DMS 273 (cell line): ENCODE results near the gene NHLRC3.
"Not testable (repeated sequence)": the region's sequence is repeated elsewhere in the genome, so short reads cannot be mapped to it uniquely, and the experiment has no call there.

Experiments used
- DNase-seq: peaks from one replicate; lab custom pipeline; 2025; ENCODE audit not compliant: unreplicated experiment; lab: John Stamatoyannopoulos, UW

The NHLRC3 gene, protein sequence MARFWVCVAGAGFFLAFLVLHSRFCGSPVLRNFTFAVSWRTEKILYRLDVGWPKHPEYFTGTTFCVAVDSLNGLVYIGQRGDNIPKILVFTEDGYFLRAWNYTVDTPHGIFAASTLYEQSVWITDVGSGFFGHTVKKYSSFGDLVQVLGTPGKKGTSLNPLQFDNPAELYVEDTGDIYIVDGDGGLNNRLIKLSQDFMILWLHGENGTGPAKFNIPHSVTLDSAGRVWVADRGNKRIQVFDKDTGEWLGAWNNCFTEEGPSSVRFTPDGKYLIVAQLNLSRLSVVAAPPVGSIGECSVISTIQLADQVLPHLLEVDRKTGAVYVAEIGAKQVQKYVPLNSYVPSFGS

DNA sequence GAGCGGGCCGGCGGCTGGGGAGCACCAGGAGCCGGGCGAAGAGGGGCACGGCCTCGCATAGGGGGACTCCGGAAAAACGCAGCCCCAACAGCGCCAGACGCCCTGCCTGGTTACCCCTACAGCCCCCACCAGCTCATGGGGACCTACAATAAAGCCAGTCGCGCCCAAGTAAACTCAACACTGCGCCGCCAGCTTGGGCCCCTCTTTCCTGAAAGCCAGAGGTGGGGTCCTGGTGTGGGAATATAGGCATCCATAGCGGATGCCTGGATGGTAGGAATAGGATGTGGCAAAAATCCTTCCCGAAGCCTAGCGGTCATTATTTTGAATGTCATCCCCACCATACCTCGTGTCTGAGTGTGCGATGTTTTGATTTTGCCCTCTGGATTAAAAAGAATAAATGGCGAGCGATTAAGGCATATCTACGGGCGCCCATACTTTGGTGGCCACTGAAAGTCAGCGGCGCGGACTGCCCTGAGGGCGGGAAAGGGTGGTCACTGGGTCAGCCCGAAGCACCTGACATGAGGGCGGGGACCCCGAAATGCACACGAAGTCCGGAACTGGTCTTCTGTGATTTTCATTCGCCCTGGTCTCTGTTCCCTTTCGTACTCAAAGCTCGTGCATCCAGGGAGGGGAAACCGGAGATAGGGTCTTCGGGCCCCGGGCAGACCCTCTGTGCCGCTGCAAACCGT lies at the start of gene NHLRC3, which contains the start of gene PROSER1:
NHLRC3 (plus strand) TSS at position 577 of the 689 bp plus-strand sequence. CDS start 184 bp downstream, outside the sequence.
PROSER1 (minus strand) TSS at position 210 of the 689 bp plus-strand sequence. CDS start 847 bp downstream, outside the sequence.
- peak; percentile 89 for DNase-seq

DNA sequence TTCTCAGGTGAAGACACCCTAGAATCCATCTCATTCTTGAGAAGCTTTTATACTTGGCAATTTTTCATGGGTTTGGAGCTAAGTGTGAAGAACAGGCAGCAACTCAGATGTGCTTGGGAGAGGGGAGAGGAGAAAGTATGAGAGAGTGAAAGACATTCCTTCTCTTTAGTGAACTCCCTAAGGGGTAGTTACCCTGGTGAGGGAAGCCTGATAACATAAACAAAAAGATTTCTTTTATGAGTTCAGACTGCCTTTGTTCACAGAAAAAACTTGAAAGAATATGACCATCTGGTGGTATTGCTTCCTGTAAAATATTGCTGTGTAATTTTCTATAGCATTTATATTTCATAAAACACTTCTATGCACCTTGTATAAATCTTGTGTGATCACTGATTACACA lies 47.6 kb upstream of the NHLRC3 start, which contains the start of gene STOML3:
STOML3 (minus strand) TSS at position 139 of the 400 bp plus-strand sequence; CDS start at position 29, 110 bp downstream.
- DNase-seq = no peak

DNA sequence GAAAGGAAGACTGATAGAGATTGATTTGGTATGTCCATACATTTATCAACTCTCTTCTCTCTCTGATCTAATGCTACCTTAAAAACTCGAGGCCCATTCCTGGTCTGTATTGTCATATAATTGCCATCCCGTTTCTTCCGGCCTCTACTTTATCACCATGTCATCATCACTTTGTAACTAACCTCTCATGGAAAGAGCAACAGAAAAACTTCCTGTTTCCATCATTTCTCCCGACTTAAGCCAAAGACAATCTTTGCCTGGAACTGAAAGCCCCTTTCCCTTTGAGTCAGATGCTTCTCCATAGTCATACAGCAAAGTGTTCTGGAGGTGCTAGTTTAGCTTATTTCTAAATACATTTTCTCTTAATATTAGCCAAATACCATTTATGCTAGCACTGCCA lies 44.9 kb upstream of the NHLRC3 start:
- DNase-seq = no peak

DNA sequence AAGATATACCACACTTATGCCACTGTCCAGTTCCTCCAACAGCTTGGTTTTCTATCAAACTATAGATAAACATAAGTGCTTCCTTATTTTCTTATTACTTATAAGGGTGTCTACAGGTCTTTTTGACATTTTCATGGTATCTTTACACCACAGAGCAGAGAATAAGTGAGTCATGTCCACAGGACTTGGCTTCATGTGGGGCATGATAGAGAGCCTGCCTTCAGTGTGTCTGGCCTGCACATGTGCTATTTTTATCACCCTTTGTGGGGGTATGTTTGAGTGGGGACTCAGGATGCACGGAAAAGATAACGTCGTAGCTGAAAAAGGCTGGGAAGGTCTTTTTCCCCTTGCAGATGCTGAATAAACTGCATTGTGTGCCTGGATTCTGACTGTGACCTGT lies 39.5 kb upstream of the NHLRC3 start:
- DNase-seq = no peak

DNA sequence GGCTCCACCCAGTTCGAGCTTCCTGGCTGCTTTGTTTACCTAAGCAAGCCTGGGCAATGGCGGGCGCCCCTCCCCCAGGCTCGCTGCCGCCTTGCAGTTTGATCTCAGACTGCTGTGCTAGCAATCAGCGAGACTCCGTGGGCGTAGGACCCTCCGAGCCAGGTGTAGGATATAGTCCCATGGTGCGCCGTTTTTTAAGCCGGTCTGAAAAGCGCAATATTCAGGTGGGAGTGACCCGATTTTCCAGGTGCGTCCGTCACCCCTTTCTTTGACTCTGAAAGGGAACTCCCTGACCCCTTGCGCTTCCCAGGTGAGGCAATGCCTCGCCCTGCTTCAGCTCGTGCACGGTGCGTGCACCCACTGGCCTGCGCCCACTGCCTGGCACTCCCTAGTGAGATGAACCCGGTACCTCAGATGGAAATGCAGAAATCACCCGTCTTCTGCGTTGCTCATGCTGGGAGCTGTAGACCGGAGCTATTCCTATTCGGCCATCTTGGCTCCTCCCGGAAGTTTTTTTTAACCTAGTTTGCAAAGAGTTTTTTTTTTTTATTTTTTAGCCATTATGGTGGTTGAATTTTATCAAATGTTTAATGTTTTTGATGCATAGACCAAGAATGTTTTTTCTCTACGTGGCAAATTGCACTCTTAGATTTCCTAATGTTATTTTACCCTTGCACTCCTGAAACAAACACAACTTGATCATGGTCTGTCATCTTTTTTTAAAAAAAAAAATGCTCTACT lies 31.7 kb upstream of the NHLRC3 start:
- not testable (repeated sequence) for DNase-seq

DNA sequence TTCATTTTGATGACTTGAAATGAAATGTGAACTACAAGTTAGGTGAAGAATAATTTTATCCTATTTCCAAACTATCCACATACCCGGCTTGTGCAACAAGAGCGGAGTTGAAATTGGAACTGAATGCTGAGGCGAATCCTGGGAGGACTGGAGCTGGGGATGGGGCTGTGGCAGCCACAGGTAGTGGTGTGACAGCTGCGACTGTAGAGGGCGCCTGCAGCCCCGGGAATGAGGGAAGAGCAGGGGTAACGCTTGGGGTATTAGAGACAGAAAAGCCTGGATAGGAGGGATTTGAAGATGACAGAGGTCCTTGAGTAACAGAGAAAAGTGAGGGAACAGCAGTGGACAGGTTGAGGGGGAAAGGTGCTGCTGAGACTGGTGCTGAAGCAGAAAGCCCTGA lies 25.6 kb upstream of the NHLRC3 start:
- DNase-seq = no peak

DNA sequence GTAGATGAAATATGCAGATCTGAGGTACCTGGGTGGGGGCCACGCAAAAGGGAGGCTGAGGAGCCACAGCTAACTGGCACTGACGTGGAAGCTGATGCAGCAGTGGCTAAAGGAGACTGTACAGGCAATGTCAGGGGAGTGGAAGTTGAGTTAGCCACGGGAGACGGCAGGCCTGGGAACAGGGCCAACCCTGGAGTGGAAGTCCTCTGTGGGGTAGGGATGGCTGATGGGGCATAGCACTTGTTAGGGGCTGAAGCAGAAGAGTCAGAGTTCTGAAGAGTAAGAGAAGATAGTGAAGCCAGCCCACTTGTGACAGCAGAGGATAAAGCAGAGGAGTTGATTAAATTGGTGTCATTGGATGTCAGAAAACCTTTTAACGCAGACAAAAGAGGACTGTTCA lies 24.8 kb upstream of the NHLRC3 start:
- no peak for DNase-seq

DNA sequence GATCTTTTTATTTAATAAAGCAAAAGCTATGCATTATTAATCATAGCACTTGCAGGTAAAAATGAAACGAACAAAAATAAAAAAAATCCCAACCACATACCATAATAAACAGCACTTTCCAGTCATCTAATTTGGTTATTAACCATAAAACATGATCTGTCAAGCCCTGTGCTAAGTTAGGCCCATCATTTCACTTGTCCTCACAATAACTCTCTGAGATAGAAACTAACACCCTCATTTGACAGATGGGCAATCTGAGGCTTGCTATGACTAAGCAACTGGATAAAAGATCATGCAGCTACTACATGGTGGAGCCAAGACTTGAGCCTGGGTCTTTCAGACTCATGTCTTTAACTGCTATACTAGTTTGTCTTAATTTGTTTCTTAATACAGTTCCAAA lies 22.2 kb upstream of the NHLRC3 start:
- DNase-seq = peak; percentile 25

DNA sequence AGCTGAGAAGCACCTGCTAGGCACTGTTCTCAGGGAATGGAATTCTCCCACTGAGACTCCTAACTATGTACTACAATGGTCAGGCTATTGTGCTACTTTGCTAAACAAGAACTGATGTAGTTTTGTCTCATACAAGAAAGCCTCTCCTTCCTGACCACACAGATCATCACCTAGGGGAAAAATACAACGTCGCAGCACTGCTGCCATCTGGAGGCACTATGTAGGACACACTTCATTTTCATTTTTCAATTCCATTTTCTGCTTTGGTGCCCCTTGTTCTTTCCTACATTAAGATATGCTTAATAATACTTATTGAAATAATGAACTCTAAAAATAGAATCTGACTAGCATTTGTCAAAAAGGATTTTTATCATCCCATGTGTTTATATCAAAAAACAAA lies 21.5 kb upstream of the NHLRC3 start:
- DNase-seq = peak; percentile 39

DNA sequence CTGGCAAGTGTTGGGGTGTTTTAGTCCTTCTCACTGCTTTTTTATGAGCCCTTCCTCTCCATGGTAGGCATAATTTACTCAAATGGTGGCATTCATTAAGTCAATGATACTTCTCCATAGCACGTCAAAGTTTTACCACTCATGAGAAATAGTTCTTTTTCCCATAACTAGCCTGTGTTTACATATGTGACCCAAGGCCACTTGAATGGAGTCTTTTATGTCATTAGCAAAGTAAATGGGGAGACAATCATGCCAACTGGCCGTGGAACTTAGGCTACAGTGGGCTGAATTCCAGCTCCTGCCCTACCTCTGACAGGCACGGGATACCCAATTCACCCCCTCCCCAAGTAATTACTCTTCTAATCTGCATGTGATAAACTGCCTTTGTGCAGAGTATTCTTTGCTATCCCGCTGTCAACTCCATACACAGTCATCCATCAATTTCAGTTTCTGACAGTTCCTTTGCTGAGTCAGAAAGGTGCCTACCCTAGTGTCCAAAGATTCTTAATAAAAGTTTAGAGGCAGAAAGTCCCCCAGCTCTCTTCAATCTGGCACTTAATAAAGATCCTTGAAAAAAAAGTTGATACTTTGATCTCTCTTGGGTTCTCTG lies 17.3 kb upstream of the NHLRC3 start:
- DNase-seq = no peak

DNA sequence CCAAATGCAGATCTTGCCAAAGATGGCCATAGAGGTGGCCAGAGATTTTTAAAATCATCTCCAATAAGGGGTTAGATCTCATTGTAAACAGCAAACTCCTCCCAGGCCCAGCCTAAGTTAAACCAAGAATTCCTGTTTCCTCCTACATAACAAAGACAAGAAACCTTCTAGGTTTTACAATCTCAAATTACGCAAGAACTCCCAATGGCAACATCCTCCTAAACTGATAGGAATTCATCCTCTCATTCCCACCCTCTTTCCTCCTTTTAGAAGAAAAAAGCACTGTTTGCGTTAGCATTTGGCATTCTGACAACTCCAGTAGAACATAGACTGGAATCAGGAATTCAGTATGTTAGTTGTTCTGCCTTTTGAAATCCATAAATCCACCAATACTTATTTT lies 14.9 kb upstream of the NHLRC3 start:
- no peak for DNase-seq

DNA sequence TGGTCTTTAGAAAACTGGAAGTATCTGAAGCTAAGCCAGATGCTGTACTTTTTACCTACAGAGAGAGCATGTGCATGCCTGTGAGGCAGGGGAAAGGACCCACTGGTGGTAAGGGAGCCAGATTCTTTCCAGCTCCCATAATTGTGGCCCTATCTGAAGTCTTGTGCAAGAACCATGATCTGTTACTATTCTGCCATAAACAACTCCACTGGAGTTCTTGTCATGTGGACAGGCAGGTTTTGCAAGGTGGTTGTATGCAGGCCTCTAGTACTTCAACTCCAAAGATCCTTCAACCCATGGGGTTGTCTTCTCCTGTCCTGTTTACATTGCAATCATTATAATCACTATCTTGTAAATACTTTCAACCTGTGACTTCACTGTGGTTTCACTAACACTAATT lies 14.5 kb upstream of the NHLRC3 start:
- no peak for DNase-seq

DNA sequence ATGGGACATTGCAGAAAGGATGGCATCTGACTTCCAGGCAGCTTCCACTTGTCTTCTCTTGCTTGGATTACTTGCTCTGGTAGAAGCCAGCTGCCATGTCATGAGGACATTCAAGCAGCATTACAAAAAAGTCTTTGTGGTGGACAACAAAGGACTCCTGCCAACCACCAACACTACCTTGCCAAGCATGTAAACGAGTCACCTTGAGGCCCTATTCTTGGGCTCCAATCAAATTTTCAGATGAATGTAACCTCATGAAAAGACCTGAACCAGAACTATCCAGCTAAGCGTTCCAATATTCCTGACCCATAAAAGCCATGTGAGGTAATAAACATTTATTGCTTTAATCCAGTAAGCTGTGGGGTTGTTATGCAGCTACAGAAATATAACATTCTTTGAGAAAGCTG lies 12.8 kb upstream of the NHLRC3 start:
- no peak for DNase-seq

DNA sequence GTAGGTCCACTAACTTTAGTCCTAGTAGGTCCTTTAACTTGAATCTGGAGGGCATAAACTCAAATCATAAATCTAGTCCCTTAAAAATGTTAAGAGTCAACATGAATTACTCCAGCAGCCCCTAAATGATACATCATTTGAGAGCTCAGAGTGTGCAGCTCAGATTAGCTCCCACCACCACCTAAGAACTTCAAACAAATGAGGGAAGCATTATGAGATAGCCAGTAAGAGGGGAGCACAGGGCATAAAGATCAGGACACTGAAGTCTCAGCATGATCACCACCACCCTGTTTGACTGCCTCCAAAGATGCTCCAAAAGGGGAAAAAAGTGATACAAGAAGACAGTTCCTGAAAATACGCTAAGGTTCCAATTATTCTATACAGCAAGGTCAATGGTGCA lies 6.1 kb upstream of the NHLRC3 start:
- no peak for DNase-seq

DNA sequence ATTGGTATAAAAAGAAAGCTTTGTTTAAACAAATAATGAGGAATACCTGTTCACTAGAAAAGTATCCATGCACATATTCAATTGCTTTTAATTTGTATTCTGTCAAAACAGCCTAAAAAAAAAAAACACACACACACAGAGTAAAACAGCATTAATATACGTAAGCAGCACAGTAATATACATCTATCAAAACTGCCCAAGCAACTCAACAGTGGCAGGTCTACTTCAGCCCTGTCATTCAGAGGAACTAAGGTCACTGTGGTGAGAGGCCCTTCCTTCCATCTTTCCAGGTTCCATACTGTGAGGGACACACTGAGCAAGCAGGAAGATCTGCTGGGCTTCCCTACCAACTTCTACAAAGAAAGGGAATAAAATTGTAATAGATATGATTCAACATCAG lies 4.2 kb upstream of the NHLRC3 start:
- no peak for DNase-seq

DNA sequence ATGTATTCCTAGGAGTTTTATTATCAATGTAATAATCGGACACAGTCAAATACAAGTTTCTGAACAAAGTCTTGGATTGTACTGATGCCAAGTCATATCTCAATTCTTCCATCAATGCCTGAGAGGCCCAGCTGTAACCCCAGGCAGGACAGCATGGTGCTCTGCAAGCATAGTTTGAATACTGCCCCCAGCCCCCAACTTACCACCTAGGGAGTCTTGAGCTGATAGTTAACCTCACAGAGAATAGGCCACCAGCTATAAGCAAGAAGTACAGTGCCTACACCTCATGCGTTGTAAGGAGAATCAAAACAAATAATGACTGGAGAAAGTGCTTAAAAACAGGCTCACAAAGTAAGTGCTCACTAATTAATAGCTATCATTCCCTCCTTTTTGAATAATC lies 3.1 kb upstream of the NHLRC3 start:
- DNase-seq = peak; percentile 4

DNA sequence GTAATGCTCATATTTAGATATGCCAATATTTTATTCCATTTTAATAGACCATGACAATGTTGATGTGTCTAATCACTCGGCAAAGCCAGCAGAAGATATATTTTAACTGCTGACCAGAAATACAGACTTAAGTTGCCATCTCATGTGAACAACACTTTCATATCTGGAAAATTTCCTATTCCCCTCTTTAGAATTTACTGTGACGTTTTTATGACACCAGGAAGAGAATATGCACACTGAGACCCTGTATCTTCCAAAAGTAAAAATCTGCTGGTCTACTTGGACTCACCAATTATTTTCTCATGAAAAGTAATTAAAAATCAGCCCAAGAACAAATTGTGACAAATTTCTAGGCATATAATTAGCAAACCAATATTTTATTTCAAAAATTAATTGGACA lies 2.5 kb upstream of the NHLRC3 start:
- no peak for DNase-seq

DNA sequence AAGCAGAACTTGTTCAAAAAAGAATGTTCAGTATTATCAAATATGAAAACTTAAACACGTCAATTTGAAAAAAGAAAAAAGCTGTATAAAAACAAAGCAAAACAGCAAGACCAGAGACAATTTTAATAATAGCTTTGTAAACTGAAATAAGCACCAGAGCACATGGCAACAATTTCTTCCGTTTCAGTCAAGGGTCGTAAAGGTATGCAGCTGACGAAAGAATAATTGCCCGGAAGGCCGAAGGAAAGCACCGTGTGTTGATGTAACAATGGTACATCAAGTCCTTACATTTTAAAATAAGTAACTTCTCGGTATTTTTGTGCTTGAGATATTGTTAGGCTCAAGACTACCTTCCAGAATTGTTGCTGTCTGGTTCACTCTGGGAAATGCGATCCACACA lies 2.0 kb upstream of the NHLRC3 start:
- DNase-seq = peak; percentile 37

DNA sequence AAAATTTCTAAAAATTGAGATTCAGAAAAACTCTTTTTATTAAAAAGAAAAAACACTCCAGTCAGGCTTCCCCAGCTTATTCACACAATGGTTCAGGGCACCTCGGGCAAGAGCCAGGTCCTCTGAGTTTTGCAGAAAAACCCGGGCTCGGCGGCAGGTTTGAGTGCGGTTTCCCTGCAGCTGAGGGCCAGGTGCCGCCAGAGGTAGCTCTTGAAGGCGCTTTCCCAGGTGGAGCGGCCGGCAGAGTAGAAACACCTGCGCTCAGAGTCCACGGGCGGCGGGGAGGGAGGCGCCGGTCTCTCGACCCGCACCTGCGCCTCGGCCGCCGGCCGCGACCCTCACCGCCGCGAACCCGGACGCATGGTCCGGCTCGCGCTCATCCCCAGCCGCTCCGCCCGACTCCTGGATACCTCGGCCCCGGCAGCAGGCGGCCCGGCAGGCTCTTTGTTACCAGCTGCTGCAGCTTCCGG lies 811 bp upstream of the NHLRC3 start:
- no peak for DNase-seq

DNA sequence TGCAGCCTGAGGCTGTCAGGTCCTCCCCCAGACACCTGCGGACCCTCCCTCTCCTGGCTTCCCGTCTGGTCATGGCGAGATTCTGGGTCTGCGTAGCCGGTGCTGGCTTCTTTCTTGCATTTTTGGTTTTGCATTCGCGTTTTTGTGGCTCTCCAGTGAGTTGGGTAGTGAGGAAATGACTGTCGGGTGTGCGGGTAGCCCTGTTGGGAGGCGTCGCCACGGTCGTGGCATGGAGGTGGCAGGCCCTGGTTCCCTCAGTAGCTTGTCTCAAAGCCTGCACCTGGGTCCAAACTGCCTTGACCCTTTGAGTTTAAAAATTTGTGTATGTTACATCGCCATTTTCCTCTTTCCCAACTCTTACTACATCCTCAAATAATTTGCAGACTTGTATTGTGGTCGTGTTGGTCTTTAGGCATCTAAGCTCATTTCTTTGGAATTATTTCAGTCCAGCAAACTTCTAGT lies 344 bp downstream of the NHLRC3 start:
- DNase-seq = peak; percentile 62

DNA sequence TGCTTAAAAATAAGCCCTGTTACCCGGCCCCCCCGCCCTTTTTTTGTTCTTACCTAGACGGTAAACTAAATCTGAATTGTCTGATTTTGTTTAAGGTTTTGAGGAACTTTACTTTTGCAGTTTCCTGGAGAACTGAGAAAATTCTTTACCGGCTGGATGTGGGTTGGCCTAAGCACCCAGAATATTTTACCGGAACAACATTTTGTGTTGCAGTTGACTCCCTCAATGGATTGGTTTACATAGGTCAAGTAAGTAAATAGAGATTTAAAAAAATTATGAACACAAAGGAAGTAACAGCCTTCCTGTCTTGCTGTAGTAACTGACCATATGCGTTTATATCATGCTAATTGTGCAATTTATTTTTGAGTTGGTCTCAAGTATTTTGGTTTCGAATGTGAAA lies 785 bp downstream of the NHLRC3 start:
- peak; percentile 17 for DNase-seq
